Astrocyte (in vitro differentiated cells and primary cell): ENCODE results near the gene CREB5.

Source experiments
- CTCF ChIP-seq: IDR thresholded peaks from 2 replicates; pipeline ENCODE4 v1.5.1; 2011; ENCODE audit warnings: low read depth, mild to moderate bottlenecking, inconsistent platforms, low read length, moderate library complexity; ENCODE audit not compliant: insufficient read depth
- EZH2 ChIP-seq: IDR thresholded peaks from 2 replicates; pipeline ENCODE4 v1.6.1; 2012; ENCODE audit warnings: mild to moderate bottlenecking, low read length, inconsistent platforms; ENCODE audit not compliant: insufficient read depth

- TF ChIP-seq EZH2 (no peak), CTCF (no peak)
Measured at GRCh38 chr7:28808796-28809533, 396.6 kb downstream of the CREB5 start.
